KG1 (cell line): Measurements from ENCODE around the gene RASD1.

Source experiments
- DNase-seq: peaks from one replicate; lab custom pipeline; 2025; lab: John Stamatoyannopoulos, UW

The RASD1 gene

GRCh38 chr17:17526369-17526768 is 30.2 kb upstream of the RASD1 start:
- no peak for DNase-seq

GRCh38 chr17:17525956-17526355 is 29.8 kb upstream of the RASD1 start:
- DNase-seq, result no peak

GRCh38 chr17:17525311-17525710 is 29.1 kb upstream of the RASD1 start:
- no peak for DNase-seq

- DNase-seq, result no peak
Observed at GRCh38 chr17:17523731-17524490, 27.7 kb upstream of the RASD1 start.

GRCh38 chr17:17523001-17523730 is 27.0 kb upstream of the RASD1 start:
- no peak for DNase-seq

GRCh38 chr17:17520599-17521232 is 24.5 kb upstream of the RASD1 start:
- DNase-seq, result no peak

GRCh38 chr17:17519886-17520285 is 23.7 kb upstream of the RASD1 start:
- DNase-seq, result no peak

GRCh38 chr17:17518951-17519350 is 22.8 kb upstream of the RASD1 start:
- DNase-seq, result no peak

- DNase-seq, result no peak
Observed at GRCh38 chr17:17518014-17518413, 21.8 kb upstream of the RASD1 start.

GRCh38 chr17:17516941-17517720 is 20.9 kb upstream of the RASD1 start:
- no peak for DNase-seq

GRCh38 chr17:17515934-17516930 is 20.0 kb upstream of the RASD1 start:
- no peak for DNase-seq

- DNase-seq, result no peak
Observed at GRCh38 chr17:17514993-17515933, 19.1 kb upstream of the RASD1 start.

GRCh38 chr17:17514361-17514992 is 18.3 kb upstream of the RASD1 start:
- DNase-seq, result no peak

GRCh38 chr17:17513626-17514025 is 17.4 kb upstream of the RASD1 start:
- DNase-seq, result no peak

GRCh38 chr17:17512866-17513265 is 16.7 kb upstream of the RASD1 start:
- no peak for DNase-seq

- DNase-seq, result no peak
Observed at GRCh38 chr17:17511881-17512858, 16.0 kb upstream of the RASD1 start.

GRCh38 chr17:17511293-17511741 is 15.1 kb upstream of the RASD1 start:
- no peak for DNase-seq
